NK-92 (cell line): Measurements from ENCODE around the gene JADE1.

Source experiments
- DNase-seq: peaks from one replicate; lab custom pipeline; 2025; ENCODE audit not compliant: unreplicated experiment; lab: John Stamatoyannopoulos, UW

JADE1 gene

GRCh38 chr4:128840711-128841318 lies 31.3 kb downstream of the JADE1 start:
- no peak for DNase-seq

GRCh38 chr4:128841402-128841801 lies 31.9 kb downstream of the JADE1 start:
- DNase-seq, result no peak

- DNase-seq, result no peak
These were observed 35.4 kb downstream of the JADE1 start for GRCh38 chr4:128844931-128845330.

GRCh38 chr4:128846063-128846462 lies 36.6 kb downstream of the JADE1 start:
- no peak for DNase-seq

GRCh38 chr4:128847082-128847724 lies 37.7 kb downstream of the JADE1 start:
- no peak for DNase-seq

- DNase-seq, result no peak
These were observed 39.0 kb downstream of the JADE1 start for GRCh38 chr4:128848461-128848860.

- no peak for DNase-seq
These were observed 40.8 kb downstream of the JADE1 start for GRCh38 chr4:128850252-128850651.

GRCh38 chr4:128853741-128854140 lies 44.2 kb downstream of the JADE1 start:
- no peak for DNase-seq

- DNase-seq, result no peak
These were observed 44.9 kb downstream of the JADE1 start for GRCh38 chr4:128854433-128854832.

GRCh38 chr4:128855621-128856020 lies 46.1 kb downstream of the JADE1 start:
- DNase-seq, result no peak

GRCh38 chr4:128856246-128856645 lies 46.7 kb downstream of the JADE1 start:
- DNase-seq, result no peak

GRCh38 chr4:128858879-128859671 lies 49.6 kb downstream of the JADE1 start:
- DNase-seq, result no peak

- DNase-seq, result no peak
These were observed 50.6 kb downstream of the JADE1 start for GRCh38 chr4:128859887-128860677.

GRCh38 chr4:128861856-128862518 lies 52.5 kb downstream of the JADE1 start:
- DNase-seq, result no peak

- no peak for DNase-seq
These were observed 53.3 kb downstream of the JADE1 start for GRCh38 chr4:128862608-128863311.

- no peak for DNase-seq
These were observed 54.0 kb downstream of the JADE1 start for GRCh38 chr4:128863312-128864075.

GRCh38 chr4:128865132-128865531 lies 55.6 kb downstream of the JADE1 start:
- DNase-seq, result no peak

GRCh38 chr4:128866269-128866668 lies 56.8 kb downstream of the JADE1 start:
- DNase-seq, result no peak

GRCh38 chr4:128866691-128867090 lies 57.2 kb downstream of the JADE1 start:
- no peak for DNase-seq
